T-cell (primary cell): ENCODE measurements around the gene TBK1. TPM values are rescaled to one million over a fixed set of nuclear protein-coding genes. Genes with fewer than 3 reads are reported as not detected.

Source experiments
- ATAC-seq, 4 experiments: fragments of 200-7000 bp in 3 of 4; fragments of 150-1000 bp in 1 of 4; cut with Tn5 transposase; replicated peaks in 1 of 4; 1 replicate in 3 of 4; 2 replicates in 1 of 4; pipeline ENCODE4 v1.10.0; 2021; ENCODE audit warnings: moderate library complexity in 3 of 4, mild to moderate bottlenecking in 2 of 4, moderate number of reproducible peaks in 1 of 4
- CTCF ChIA-PET, 2 donors: fragments of 300-600 bp; sonication (Branson Sonifier 250); formaldehyde crosslinking; loops; one replicate each; lab custom pipeline; 2022; ENCODE audit warnings: antibody characterized with exemption in 2 of 2; lab: Charles Lee
- POLR2A ChIA-PET, 2 donors: fragments of 300-600 bp; sonication (Branson Sonifier 250); formaldehyde crosslinking; loops; one replicate each; lab custom pipeline; 2022; ENCODE audit warnings: antibody characterized with exemption in 2 of 2; lab: Charles Lee
- DNase-seq, 35 experiments: peaks; one replicate each; pipeline versions ENCODE4 v3.0.0 to v3.0.0-alpha.2; 2013 to 2023
- H3K27ac ChIP-seq: one replicate; pipeline ENCODE4 v1.5.1; 2013; ENCODE audit warnings: low read length
- H3K27me3 ChIP-seq, 2 experiments: replicated peaks in 1 of 2; 1 replicate in 1 of 2; 2 replicates in 1 of 2; pipeline versions ENCODE4 v1.6.1 to v1.7.0; 2013; ENCODE audit warnings: low read length in 1 of 2, mixed read lengths in 1 of 2; ENCODE audit not compliant: control insufficient read depth in 2 of 2, insufficient read depth in 2 of 2; ENCODE audit errors: extremely low read depth in 1 of 2
- H3K36me3 ChIP-seq, 2 donors: 1 replicate in 1 of 2; 2 replicates in 1 of 2; pipeline versions ENCODE4 v1.6.1 to v1.7.0; 2013; ENCODE audit warnings: low read length in 1 of 2; ENCODE audit not compliant: control insufficient read depth in 2 of 2, insufficient read depth in 1 of 2; ENCODE audit errors: extremely low read depth in 1 of 2
- H3K4me1 ChIP-seq, 2 experiments: 1 replicate in 1 of 2; 2 replicates in 1 of 2; pipeline versions ENCODE4 v1.6.1 to v1.7.0; 2013; ENCODE audit warnings: low read length in 2 of 2, mixed read lengths in 1 of 2; ENCODE audit not compliant: insufficient read depth in 2 of 2, control insufficient read depth in 1 of 2; ENCODE audit errors: extremely low read depth in 1 of 2
- H3K4me3 ChIP-seq, 2 donors: 1 replicate in 1 of 2; 2 replicates in 1 of 2; pipeline versions ENCODE4 v1.5.1 to v1.7.0; 2013; ENCODE audit warnings: mild to moderate bottlenecking in 2 of 2, low read length in 1 of 2, moderate library complexity in 1 of 2; ENCODE audit not compliant: control insufficient read depth in 1 of 2; ENCODE audit errors: extremely low read depth in 1 of 2
- H3K9me3 ChIP-seq: 2 replicates; pipeline ENCODE4 v1.7.0; 2013
- H3K27ac Mint-ChIP-seq, 2 donors: one replicate each; pipeline ENCODE4 v1.8.0; 2020 to 2021; ENCODE audit warnings: mild to moderate bottlenecking in 2 of 2, mixed read lengths in 2 of 2
- H3K27me3 Mint-ChIP-seq, 2 donors: one replicate each; pipeline ENCODE4 v1.8.0; 2021 to 2022; ENCODE audit warnings: mixed read lengths in 2 of 2
- H3K36me3 Mint-ChIP-seq: one replicate; pipeline ENCODE4 v1.8.0; 2021; ENCODE audit warnings: mixed read lengths
- H3K4me1 Mint-ChIP-seq, 3 donors: one replicate each; pipeline ENCODE4 v1.8.0; 2020 to 2022; ENCODE audit warnings: mixed read lengths in 3 of 3, mild to moderate bottlenecking in 1 of 3
- H3K4me3 Mint-ChIP-seq, 3 donors: one replicate each; pipeline ENCODE4 v1.8.0; 2020 to 2022; ENCODE audit warnings: mild to moderate bottlenecking in 3 of 3, mixed read lengths in 3 of 3, moderate library complexity in 3 of 3
- H3K9me3 Mint-ChIP-seq, 3 donors: one replicate each; pipeline ENCODE4 v1.8.0; 2020 to 2022; ENCODE audit warnings: mixed read lengths in 3 of 3
- WGBS: methylation state at CpG from one replicate; pipeline ENCODE4 v1.1.5; 2013; ENCODE audit warnings: missing lambda C conversion rate; ENCODE audit not compliant: insufficient coverage; 5-methylcytosine and 5-hydroxymethylcytosine counted together
- total RNA-seq, 35 experiments: library from RNA in 6 of 35; stranded (reverse) in 6 of 35; fragments of 120-200 nt in 1 of 35; gene quantifications; one replicate each; pipeline versions ENCODE4 v1.2.1 to v1.2.4 and lab custom pipeline; 2013 to 2026

Gene TBK1
- total RNA-seq, 5 donors from 2014 or later (not counting 1 experiment from before 2014, with no cell fraction given), result 8.9 to 20.0 (median 13.5) TPM

GRCh38 chr12:64494998-64495729 is 43.2 kb downstream of the TBK1 start:
- Mint-ChIP-seq H3K27ac (peak overlapping the region in 1 of 2 donors; percentile 48), H3K4me1 (peaks cover 13 to 19% (median 14%) of the 10 kb centered on the region in 3 donors), H3K36me3 (peaks cover 41% of the 10 kb centered on the region), H3K27me3 (no peaks in the 10 kb centered on the region), H3K9me3 (no peaks in the 10 kb centered on the region), H3K4me3 (no peak overlapping the region)
- Histone ChIP-seq H3K36me3 (peaks cover 0 to 28% of the 10 kb centered on the region in 2 donors), H3K4me1 (peaks cover 2 to 3% of the 10 kb centered on the region in 2 experiments), H3K4me3 (no peak overlapping the region), H3K9me3 (no peaks in the 10 kb centered on the region), H3K27ac (no peak overlapping the region), H3K27me3 (no peaks in the 10 kb centered on the region)
- DNase-seq (no peak), ATAC-seq (peak in 2 of 4 experiments; percentile 27 to 44)
- WGBS, result 83% methylated on average over 1 of the region's 5 CpGs
- ChIA-PET POLR2A (interaction anchor here in 1 of 2 donors (0.6 kb wide), 1 partner anchor 194 kb away, joined by 4 read pairs; no protein-coding TSS in a partner anchor), CTCF (interaction anchor here in 1 of 2 donors (0.7 kb wide), 2 partner anchors 123 to 303 kb away, joined by 3 to 4 read pairs; no protein-coding TSS in a partner anchor)

- no peak overlapping the region for H3K4me3 Mint-ChIP-seq
- Histone ChIP-seq H3K9me3 (no peaks in the 10 kb centered on the region), H3K4me3 (no peak overlapping the region), H3K36me3 (peaks cover 0 to 23% of the 10 kb centered on the region in 2 donors), H3K4me1 (peaks cover 2 to 3% of the 10 kb centered on the region in 2 experiments), H3K27me3 (no peaks in the 10 kb centered on the region), H3K27ac (no peak overlapping the region)
- ATAC-seq (no peak), DNase-seq (no peak)
- WGBS, result no CpG with 5 or more reads among the region's 2 CpGs
- ChIA-PET CTCF (no interaction called here), POLR2A (interaction anchor here in 1 of 2 donors (0.6 kb wide), 1 partner anchor 28 kb away, joined by 3 read pairs; no protein-coding TSS in a partner anchor)
- H3K27ac Mint-ChIP-seq, result no peak overlapping the region
- no peaks in the 10 kb centered on the region for H3K9me3 Mint-ChIP-seq
- peaks cover 13 to 17% (median 14%) of the 10 kb centered on the region in 3 donors for H3K4me1 Mint-ChIP-seq
- no peaks in the 10 kb centered on the region for H3K27me3 Mint-ChIP-seq
- peaks cover 35% of the 10 kb centered on the region for H3K36me3 Mint-ChIP-seq
These were observed 45.0 kb downstream of the TBK1 start for GRCh38 chr12:64496839-64497400.

- peaks cover 0 to 23% of the 10 kb centered on the region in 2 donors for H3K36me3 ChIP-seq
- no CpG with 5 or more reads among the region's 1 CpG for WGBS
- ChIA-PET POLR2A (interaction anchor here (0.6 kb wide), 2 partner anchors 8 to 28 kb away, joined by 3 to 6 read pairs; no protein-coding TSS in a partner anchor), CTCF (no interaction called here)
- DNase-seq (no peak), ATAC-seq (no peak)
- no peaks in the 10 kb centered on the region for H3K27me3 ChIP-seq
- Mint-ChIP-seq H3K4me3 (no peak overlapping the region), H3K27me3 (no peaks in the 10 kb centered on the region), H3K36me3 (peaks cover 34% of the 10 kb centered on the region), H3K4me1 (peaks cover 13 to 17% (median 14%) of the 10 kb centered on the region in 3 donors), H3K9me3 (no peaks in the 10 kb centered on the region), H3K27ac (no peak overlapping the region)
- H3K27ac ChIP-seq, result no peak overlapping the region
- H3K4me1 ChIP-seq, result peaks cover 2 to 3% of the 10 kb centered on the region in 2 experiments
- no peak overlapping the region for H3K4me3 ChIP-seq
- H3K9me3 ChIP-seq, result no peaks in the 10 kb centered on the region
These were observed 45.6 kb downstream of the TBK1 start for GRCh38 chr12:64497484-64497883.

- H3K4me1 ChIP-seq, result peaks cover 2 to 3% of the 10 kb centered on the region in 2 experiments
- no peak overlapping the region for H3K4me3 ChIP-seq
- ATAC-seq, result no peak
- no peak overlapping the region for H3K27ac ChIP-seq
- WGBS, result no CpG with 5 or more reads among the region's 1 CpG
- ChIA-PET POLR2A (interaction anchor here in 1 of 2 donors (0.6 kb wide), 1 partner anchor 8 kb away, joined by 6 read pairs; no protein-coding TSS in a partner anchor), CTCF (no interaction called here)
- no peaks in the 10 kb centered on the region for H3K9me3 ChIP-seq
- H3K36me3 Mint-ChIP-seq, result peaks cover 34% of the 10 kb centered on the region
- no peaks in the 10 kb centered on the region for H3K9me3 Mint-ChIP-seq
- peaks cover 0 to 21% of the 10 kb centered on the region in 2 donors for H3K36me3 ChIP-seq
- no peaks in the 10 kb centered on the region for H3K27me3 Mint-ChIP-seq
- no peaks in the 10 kb centered on the region for H3K27me3 ChIP-seq
- DNase-seq, result no peak
- no peak overlapping the region for H3K27ac Mint-ChIP-seq
- peaks cover 13 to 17% (median 14%) of the 10 kb centered on the region in 3 donors for H3K4me1 Mint-ChIP-seq
- no peak overlapping the region for H3K4me3 Mint-ChIP-seq
These were observed 46.0 kb downstream of the TBK1 start for GRCh38 chr12:64497903-64498302.

- no peak overlapping the region for H3K4me3 Mint-ChIP-seq
- H3K36me3 Mint-ChIP-seq, result peaks cover 28% of the 10 kb centered on the region
- no peak overlapping the region for H3K27ac Mint-ChIP-seq
- ATAC-seq, result no peak
- no peaks in the 10 kb centered on the region for H3K9me3 ChIP-seq
- peaks cover 0 to under 1% (median under 1%) of the 10 kb centered on the region in 3 donors for H3K4me1 Mint-ChIP-seq
- WGBS, result 100% methylated on average over 1 of the region's 3 CpGs
- H3K4me3 ChIP-seq, result no peak overlapping the region
- no peak overlapping the region for H3K27ac ChIP-seq
- ChIA-PET CTCF (no interaction called here), POLR2A (no interaction called here)
- DNase-seq, result no peak
- no peaks in the 10 kb centered on the region for H3K9me3 Mint-ChIP-seq
- H3K27me3 ChIP-seq, result no peaks in the 10 kb centered on the region
- peaks cover 0 to 16% of the 10 kb centered on the region in 2 donors for H3K36me3 ChIP-seq
- H3K4me1 ChIP-seq, result no peaks in the 10 kb centered on the region
- no peaks in the 10 kb centered on the region for H3K27me3 Mint-ChIP-seq
These were observed 48.5 kb downstream of the TBK1 start for GRCh38 chr12:64500394-64500793.

GRCh38 chr12:64501486-64501885 is 49.6 kb downstream of the TBK1 start:
- Mint-ChIP-seq H3K27me3 (no peaks in the 10 kb centered on the region), H3K27ac (no peak overlapping the region), H3K9me3 (no peaks in the 10 kb centered on the region), H3K4me1 (no peaks in the 10 kb centered on the region), H3K36me3 (peaks cover 26% of the 10 kb centered on the region), H3K4me3 (no peak overlapping the region)
- Histone ChIP-seq H3K4me1 (no peaks in the 10 kb centered on the region), H3K4me3 (no peak overlapping the region), H3K27ac (no peak overlapping the region), H3K9me3 (no peaks in the 10 kb centered on the region), H3K36me3 (peaks cover 0 to 15% of the 10 kb centered on the region in 2 donors), H3K27me3 (no peaks in the 10 kb centered on the region)
- ChIA-PET CTCF (interaction anchor here (0.7 to 0.8 kb wide), 2 partner anchors 29 to 48 kb away, joined by 3 read pairs; no protein-coding TSS in a partner anchor), POLR2A (no interaction called here)
- no peak for DNase-seq
- no peak for ATAC-seq
- WGBS, result no CpG with 5 or more reads among the region's 7 CpGs
